Neural cell (in vitro differentiated cells): ENCODE measurements around the gene PBX1. TPM values are rescaled to one million over a fixed set of nuclear protein-coding genes. Genes with fewer than 3 reads are reported as not detected.

Source experiments
- H2AFZ ChIP-seq: fragments of 200-600, 300-800 bp; sonication (generic), shearing (Covaris generic); 2 replicates; pipeline ENCODE4 v1.6.0; 2014; ENCODE audit warnings: low read depth, mild to moderate bottlenecking, antibody characterized with exemption, low read length, moderate library complexity
- H3F3A ChIP-seq: fragments of 200-600 bp; shearing (Covaris generic); 2 replicates; pipeline ENCODE4 v1.6.1; 2016; ENCODE audit warnings: mild to moderate bottlenecking, moderate library complexity, mixed read lengths, antibody characterized with exemption, low read length; ENCODE audit not compliant: insufficient read depth, poor library complexity, severe bottlenecking
- H3K27ac ChIP-seq: fragments of 200-600, 300-800 bp; sonication (generic), shearing (Covaris generic); 2 replicates; pipeline ENCODE4 v1.5.1; 2014; ENCODE audit warnings: mild to moderate bottlenecking, low read length, moderate library complexity
- H3K27me3 ChIP-seq: fragments of 300-800, 200-600 bp; sonication (generic), shearing (Covaris generic); 2 replicates; pipeline ENCODE4 v1.6.0; 2014; ENCODE audit warnings: mild to moderate bottlenecking, low read depth, low read length, moderate library complexity; ENCODE audit not compliant: insufficient read depth
- H3K36me3 ChIP-seq: fragments of 300-800, 200-600 bp; sonication (generic), shearing (Covaris generic); 2 replicates; pipeline ENCODE4 v1.5.1; 2014; ENCODE audit warnings: mild to moderate bottlenecking, antibody characterized with exemption, low read length, moderate library complexity; ENCODE audit not compliant: insufficient read depth
- H3K4me2 ChIP-seq: fragments of 300-800, 200-600 bp; sonication (generic), shearing (Covaris generic); 2 replicates; pipeline ENCODE4 v1.6.0; 2014; ENCODE audit warnings: mild to moderate bottlenecking, low read length
- H3K4me3 ChIP-seq: fragments of 300-800, 200-600 bp; sonication (generic), shearing (Covaris generic); 2 replicates; pipeline ENCODE4 v1.5.1; 2014; ENCODE audit warnings: mild to moderate bottlenecking, low read length, moderate library complexity
- H3K79me2 ChIP-seq: fragments of 200-600 bp; shearing (Covaris generic); replicated peaks from 2 replicates; pipeline ENCODE4 v1.6.0; 2014; ENCODE audit warnings: mild to moderate bottlenecking, low read length, moderate library complexity; ENCODE audit not compliant: insufficient read depth
- H3K9ac ChIP-seq: fragments of 300-800, 200-600 bp; sonication (generic), shearing (Covaris generic); 2 replicates; pipeline ENCODE4 v1.6.1; 2016; ENCODE audit warnings: mild to moderate bottlenecking, low read length, mixed read lengths
- H3K9me2 ChIP-seq: fragments of 200-600 bp; shearing (Covaris generic); 2 replicates; pipeline ENCODE4 v1.6.1; 2016; ENCODE audit warnings: mild to moderate bottlenecking, low read length, mixed read lengths; ENCODE audit not compliant: insufficient read depth
- H3K9me3 ChIP-seq: fragments of 200-600, 300-800 bp; sonication (generic), shearing (Covaris generic); 2 replicates; pipeline ENCODE4 v1.6.1; 2016; ENCODE audit warnings: mild to moderate bottlenecking, mixed run types, low read length, moderate library complexity, mixed read lengths
- H4K20me1 ChIP-seq: fragments of 200-600 bp; shearing (Covaris generic); 2 replicates; pipeline ENCODE4 v1.6.1; 2016; ENCODE audit warnings: mild to moderate bottlenecking, mixed run types; ENCODE audit not compliant: insufficient read depth
- CTCF ChIP-seq: fragments of 450-650 bp; IDR thresholded peaks from 2 replicates; pipeline ENCODE4 v1.5.1; 2014; ENCODE audit warnings: antibody characterized with exemption, mild to moderate bottlenecking, moderate library complexity; ENCODE audit not compliant: poor library complexity, severe bottlenecking
- EP300 ChIP-seq: fragments of 450-650 bp; conservative IDR thresholded peaks from 2 replicates; pipeline ENCODE4 v1.6.1; 2014; ENCODE audit warnings: antibody characterized with exemption, mild to moderate bottlenecking, moderate library complexity; ENCODE audit not compliant: poor library complexity, severe bottlenecking
- EZH2 ChIP-seq: fragments of 200-600, 300-800 bp; shearing (Covaris generic), sonication (generic); IDR thresholded peaks from 2 replicates; pipeline ENCODE4 v1.6.1; 2014; ENCODE audit warnings: antibody characterized with exemption, low read length, borderline replicate concordance, mild to moderate bottlenecking; ENCODE audit not compliant: insufficient read depth, poor library complexity, severe bottlenecking
- MXI1 ChIP-seq: fragments of 450-650 bp; conservative IDR thresholded peaks from 2 replicates; pipeline ENCODE4 v1.6.1; 2014; ENCODE audit warnings: antibody characterized with exemption, mild to moderate bottlenecking; ENCODE audit not compliant: poor library complexity, severe bottlenecking
- POLR2AphosphoS5 ChIP-seq: IDR thresholded peaks from 2 replicates; pipeline ENCODE4 v1.6.1; 2012
- RAD21 ChIP-seq: fragments of 450-650 bp; conservative IDR thresholded peaks from 2 replicates; pipeline ENCODE4 v1.6.1; 2014; ENCODE audit warnings: antibody characterized with exemption, mild to moderate bottlenecking, moderate library complexity
- REST ChIP-seq: IDR thresholded peaks from 2 replicates; pipeline ENCODE4 v1.6.1; 2012; ENCODE audit warnings: borderline replicate concordance
- SMC3 ChIP-seq: fragments of 450-650 bp; conservative IDR thresholded peaks from 2 replicates; pipeline ENCODE4 v1.6.1; 2014; ENCODE audit warnings: antibody characterized with exemption, mild to moderate bottlenecking, moderate library complexity; ENCODE audit not compliant: poor library complexity
- TAF1 ChIP-seq: IDR thresholded peaks from 2 replicates; pipeline ENCODE4 v1.6.1; 2012; ENCODE audit warnings: low read depth
- polyA minus RNA-seq: library from RNA; depleted of rRNA, polyadenylated mRNA; stranded (reverse); fragments of >200 nt; gene quantifications from 2 replicates; pipeline ENCODE4 v1.2.3, GENCODE V29; 2014
- polyA plus RNA-seq: library from polyadenylated mRNA; depleted of rRNA; stranded (reverse); fragments of >200 nt; gene quantifications from 2 replicates; pipeline ENCODE4 v1.2.3, GENCODE V29; 2014

PBX1 gene
- 42.4 and 48.1 TPM in 2 replicates for polyA plus RNA-seq
- 233 and 303 TPM in 2 replicates for polyA minus RNA-seq

GRCh38 chr1:164558461-164559341 lies at the start of gene PBX1:
PBX1 (plus strand) TSS chr1:164559184.
- Histone ChIP-seq H3K9me3 (no peaks in the 10 kb centered on the region), H3K36me3 (no peaks in the 10 kb centered on the region), H2AFZ (no peak within 1 kb of the TSS), H3F3A (peaks cover 5% of the 10 kb centered on the region), H3K4me3 (peak within 1 kb of the TSS; percentile 75), H3K27ac (peak within 1 kb of the TSS; percentile 90), H4K20me1 (no peaks in the 10 kb centered on the region), H3K79me2 (peaks cover 39% of the 10 kb centered on the region), H3K9ac (peak within 1 kb of the TSS; percentile 88), H3K4me2 (peak within 1 kb of the TSS; percentile 88), H3K27me3 (no peaks in the 10 kb centered on the region), H3K9me2 (no peaks in the 10 kb centered on the region)
- peak; percentile 46 for TF ChIP-seq SMC3
- TF ChIP-seq EP300, result peak; percentile 18
- no peak for TF ChIP-seq EZH2
- TF ChIP-seq REST, result no peak
- TF ChIP-seq RAD21, result no peak
- TF ChIP-seq MXI1, result peak; percentile 34
- no peak for TF ChIP-seq CTCF
- TF ChIP-seq POLR2AphosphoS5, result peak; percentile 91
- peak; percentile 81 for TF ChIP-seq TAF1

GRCh38 chr1:164510435-164510834 lies 48.5 kb upstream of the PBX1 start:
- Histone ChIP-seq H3F3A (no peaks in the 10 kb centered on the region), H3K9me3 (no peaks in the 10 kb centered on the region)
- TF ChIP-seq TAF1 (no peak), POLR2AphosphoS5 (no peak), RAD21 (no peak), REST (no peak), EP300 (no peak), EZH2 (no peak), MXI1 (no peak), SMC3 (no peak), CTCF (no peak)

More at GRCh38 chr1:164510435-164510834, 48.5 kb upstream of the PBX1 start:
- Histone ChIP-seq H3K27me3 (no peaks in the 10 kb centered on the region), H3K4me3 (no peak overlapping the region), H3K27ac (no peak overlapping the region), H2AFZ (no peak overlapping the region), H4K20me1 (no peaks in the 10 kb centered on the region), H3K79me2 (no peaks in the 10 kb centered on the region), H3K4me2 (no peak overlapping the region), H3K9me2 (no peaks in the 10 kb centered on the region), H3K36me3 (no peaks in the 10 kb centered on the region), H3K9ac (no peak overlapping the region)
